K562 (cell line): ENCODE measurements around the gene B4GALNT4. TPM values are rescaled to one million over a fixed set of nuclear protein-coding genes. Genes with fewer than 3 reads are reported as not detected.

Experiments
- ARID3B ChIP-seq: fragments of 250-450 bp; sonication (Bioruptor Pico); IDR thresholded peaks from 2 replicates; pipeline ENCODE4 v1.4.0; 2020; ENCODE audit warnings: borderline replicate concordance
- BHLHE40 ChIP-seq: IDR thresholded peaks from 2 replicates; pipeline ENCODE4 v1.6.1; 2011; ENCODE audit warnings: low read length, improper control_type of control experiment
- CBX8 ChIP-seq: fragments of 200-600 bp; sonication (generic); IDR thresholded peaks from 2 replicates; pipeline ENCODE4 v1.6.1; 2012; ENCODE audit warnings: borderline replicate concordance, mixed run types, low read depth, mild to moderate bottlenecking, moderate library complexity, mixed read lengths, low read length, control low read depth, inconsistent platforms; ENCODE audit not compliant: poor library complexity, severe bottlenecking; ENCODE audit errors: extremely low read depth
- EP400 ChIP-seq: fragments of 450-650 bp; IDR thresholded peaks from 2 replicates; pipeline ENCODE4 v1.6.1; 2017; ENCODE audit warnings: antibody characterized with exemption, mild to moderate bottlenecking, moderate library complexity
- ETS1 ChIP-seq: conservative IDR thresholded peaks from 2 replicates; pipeline ENCODE4 v1.6.1; 2011; ENCODE audit warnings: low read depth, mild to moderate bottlenecking, low read length; ENCODE audit not compliant: control insufficient read depth
- FOXK2 ChIP-seq, 2 experiments: fragments of 450-650 bp; IDR thresholded peaks in 1 of 2; conservative IDR thresholded peaks in 1 of 2; 2 replicates each; pipeline ENCODE4 v1.6.1; 2016; ENCODE audit warnings: low read depth in 2 of 2, mild to moderate bottlenecking in 1 of 2
- FOXM1 ChIP-seq, 2 experiments: fragments of 450-650 bp in 1 of 2; sonication (generic) in 1 of 2; formaldehyde crosslinking in 1 of 2; IDR thresholded peaks; 2 replicates each; pipeline versions ENCODE4 v1.6.1 to v1.9.0; 2017 to 2022; ENCODE audit warnings: low read depth in 2 of 2, mild to moderate bottlenecking in 2 of 2, missing genetic modification reagents in 1 of 2, moderate library complexity in 1 of 2
- FOXO4 ChIP-seq: fragments of 450-650 bp; formaldehyde crosslinking; IDR thresholded peaks from 2 replicates; pipeline ENCODE4 v1.4.0; 2020; ENCODE audit warnings: mild to moderate bottlenecking, moderate library complexity
- FOXP1 ChIP-seq: sonication (generic); formaldehyde crosslinking; IDR thresholded peaks from 2 replicates; pipeline ENCODE4 v1.8.0; 2022; ENCODE audit warnings: mild to moderate bottlenecking, missing genetic modification reagents
- GTF2E2 ChIP-seq: fragments of 200-800 bp; sonication (Bioruptor generic); IDR thresholded peaks from 2 replicates; pipeline ENCODE4 v1.6.1; 2016; ENCODE audit warnings: missing genetic modification characterization, missing compliant biosample characterization
- HIVEP1 ChIP-seq: fragments of 250-450 bp; sonication (Bioruptor Pico); IDR thresholded peaks from 2 replicates; pipeline ENCODE4 v1.4.0; 2020; ENCODE audit warnings: mild to moderate bottlenecking
- HOXB6 ChIP-seq: fragments of 250-450 bp; sonication (Bioruptor Pico); IDR thresholded peaks from 2 replicates; pipeline ENCODE4 v1.5.1; 2022; ENCODE audit warnings: mild to moderate bottlenecking, borderline replicate concordance
- KLF10 ChIP-seq: fragments of 250-450 bp; sonication (Bioruptor Pico); IDR thresholded peaks from 2 replicates; pipeline ENCODE4 v1.6.1; 2021; ENCODE audit warnings: matching md5 sums
- MYC ChIP-seq, 2 experiments: fragments of 250-450 bp in 1 of 2; sonication (Bioruptor Pico) in 1 of 2; IDR thresholded peaks; 2 replicates each; pipeline versions ENCODE4 v1.5.1 to v1.6.1; 2012 to 2021; ENCODE audit warnings: low read depth in 2 of 2, borderline replicate concordance in 1 of 2, improper control_type of control experiment in 1 of 2, low read length in 1 of 2, mild to moderate bottlenecking in 1 of 2, moderate library complexity in 1 of 2
- MYNN ChIP-seq, 2 experiments: sonication (generic); formaldehyde crosslinking in 1 of 2; IDR thresholded peaks; 2 replicates each; pipeline versions ENCODE4 v1.5.0 to v1.6.1; 2016 to 2020; ENCODE audit warnings: antibody characterized with exemption in 1 of 2, missing genetic modification reagents in 1 of 2
- NFRKB ChIP-seq: fragments of 450-650 bp; IDR thresholded peaks from 2 replicates; pipeline ENCODE4 v1.6.1; 2016; ENCODE audit warnings: low read depth
- RBM34 ChIP-seq: fragments of 200-400 bp; formaldehyde crosslinking; IDR thresholded peaks from 2 replicates; pipeline ENCODE4 v1.6.1; 2018; ENCODE audit warnings: low read length, borderline replicate concordance; ENCODE audit not compliant: insufficient read depth
- SMC3 ChIP-seq: conservative IDR thresholded peaks from 2 replicates; pipeline ENCODE4 v1.6.1; 2011; ENCODE audit warnings: low read depth, low read length, improper control_type of control experiment; ENCODE audit not compliant: insufficient read depth
- TBP ChIP-seq: optimal IDR thresholded peaks from 2 replicates; pipeline ENCODE3; 2011; ENCODE audit warnings: low read depth, low read length, improper control_type of control experiment
- TSC22D4 ChIP-seq: fragments of 450-650 bp; IDR thresholded peaks from 2 replicates; pipeline ENCODE4 v1.6.1; 2016; ENCODE audit warnings: missing genetic modification characterization, missing biosample characterization, control low read depth
- ZNF124 ChIP-seq: sonication (generic); formaldehyde crosslinking; IDR thresholded peaks from 2 replicates; pipeline ENCODE4 v1.8.1; 2022; ENCODE audit warnings: missing genetic modification reagents
- ZNF311 ChIP-seq: fragments of 250-450 bp; sonication (Bioruptor Pico); IDR thresholded peaks from 2 replicates; pipeline ENCODE4 v1.4.0; 2020; ENCODE audit warnings: mild to moderate bottlenecking, moderate library complexity
- ZNF695 ChIP-seq: fragments of 450-650 bp; formaldehyde crosslinking; IDR thresholded peaks from 2 replicates; pipeline ENCODE4 v1.4.0; 2020; ENCODE audit warnings: mild to moderate bottlenecking, moderate library complexity
- polyA plus RNA-seq, 8 experiments: library from polyadenylated mRNA; depleted of rRNA in 4 of 8; stranded (reverse) in 5 of 8; unstranded in 3 of 8; fragments of >200 nt; fragmentation: Nextera tagmentation in 2 of 8; fragmentation: Illumina TruSeq in 1 of 8; extraction: Ambion mirVana in 2 of 8; extraction: Trizol in 1 of 8; gene quantifications; 2 replicates each; pipeline versions ENCODE4 v1.2.1 to v1.2.3, GENCODE V29; 2011 to 2014; ENCODE audit warnings: inconsistent platforms in 1 of 8, missing spikeins in 1 of 8
- total RNA-seq, 7 experiments: library from RNA; depleted of rRNA in 6 of 7; stranded (reverse); fragments of >200 nt in 6 of 7; fragmentation: Illumina TruSeq in 2 of 7; extraction: Trizol in 2 of 7; gene quantifications; 2 replicates each; pipeline versions ENCODE4 v1.2.1 to v1.2.3, GENCODE V29; 2011 to 2021; ENCODE audit warnings: low replicate concordance in 1 of 7

B4GALNT4 gene
- total and polyA plus RNA-seq, 9 of the 15 experiments (the other 6 are each of a cell fraction or from before 2014, with no cell fraction given): 0.20 to 37.1 (median 10.8) TPM; not detected in 1

GRCh38 chr11:394034-394857, 24.9 kb downstream of the B4GALNT4 start, which contains the start of gene PKP3 (continued):
- TF ChIP-seq ZNF695 (CRISPR knock-in tag) (no peak), RBM34 (no peak), NFRKB (no peak), ZNF311 (CRISPR knock-in tag) (no peak), FOXP1 (CRISPR knock-in tag) (peak; percentile 55; the same call in 1 of the 2 replicates), FOXO4 (no peak), TBP (peak; percentile 72), BHLHE40 (no peak), GTF2E2 (tag) (no peak), TSC22D4 (tag) (no peak), SMC3 (no peak), HOXB6 (CRISPR knock-in tag) (no peak), HIVEP1 (CRISPR knock-in tag) (no peak), EP400 (peak; percentile 86), ARID3B (CRISPR knock-in tag) (no peak; the same call in 1 of the 2 replicates), ETS1 (peak; percentile 67; the same call in 1 of the 2 replicates), MYC (IDR thresholded peaks at IDR 0.05; ENCODE audit: low read depth, low read length) (peak; percentile 52), MYC (CRISPR knock-in tag; IDR thresholded peaks at IDR 0.05; ENCODE audit: borderline replicate concordance, low read depth) (peak; percentile 87; the same call in 1 of the 2 replicates), FOXK2 (conservative IDR thresholded peaks at IDR 0.05 in 1 of 2, IDR thresholded peaks at IDR 0.05 in 1 of 2; ENCODE audit: low read depth in 2 of 2) (no peak), ZNF124 (CRISPR knock-in tag) (no peak), CBX8 (no peak), FOXM1 (IDR thresholded peaks at IDR 0.05; ENCODE audit: low read depth) (no peak), FOXM1 (CRISPR knock-in tag; IDR thresholded peaks at IDR 0.05; ENCODE audit: low read depth) (peak; percentile 93), MYNN (IDR thresholded peaks at IDR 0.05) (0 out of 2 replicates have a peak, but pooled peaks have one; percentile 41), MYNN (CRISPR knock-in tag; IDR thresholded peaks at IDR 0.05) (no peak), KLF10 (no peak)
